GM12892 (cell line): ENCODE results near the gene KYAT1.

Source experiments
- POLR2AphosphoS5 ChIP-seq: IDR thresholded peaks from 2 replicates; pipeline ENCODE4 v1.6.1; 2011; ENCODE audit warnings: low read depth, low read length, control low read depth
- TAF1 ChIP-seq: IDR thresholded peaks from 2 replicates; pipeline ENCODE4 v1.6.1; 2011; ENCODE audit warnings: low read depth, mild to moderate bottlenecking, control low read depth, low read length, borderline replicate concordance

DNA sequence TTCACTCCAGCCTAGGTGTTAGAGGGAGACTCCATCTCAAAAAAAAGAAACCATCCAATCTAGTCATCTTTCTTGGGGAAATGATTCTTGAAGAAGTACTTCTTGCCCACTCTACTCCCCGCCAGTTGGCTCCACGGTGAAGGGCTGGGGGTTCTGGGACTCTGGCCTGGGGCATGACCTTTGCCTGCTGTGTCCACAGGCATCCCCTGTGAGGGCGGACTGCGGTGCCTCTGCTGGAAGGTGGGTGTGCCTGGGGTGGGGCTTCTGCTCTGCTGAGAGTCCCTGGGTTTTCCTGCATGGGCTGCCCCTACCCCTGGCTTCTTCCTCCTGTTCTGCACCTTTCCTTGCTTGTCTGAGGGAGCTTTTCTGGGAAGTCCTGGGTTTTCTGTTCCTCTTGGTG is 91.2 kb downstream of the KYAT1 start:
- TF ChIP-seq TAF1 (no peak), POLR2AphosphoS5 (no peak)
